IMR-90 (cell line): ENCODE data around the gene RAB8B. TPM values are rescaled to one million over a fixed set of nuclear protein-coding genes. Genes with fewer than 3 reads are reported as not detected.

Experiments
- ATAC-seq: fragments of 200-7000 bp; cut with Tn5 transposase; 2 replicates; pipeline ENCODE4 v1.9.1; 2020; ENCODE audit warnings: low read depth, mild to moderate bottlenecking, moderate library complexity
- BruUV-seq: library from RNA; stranded (reverse); fragments of 400-500 nt; replicated peaks from 2 replicates; lab custom pipeline; 2021; lab: Mats Ljungman, UMichigan
- CTCF ChIA-PET: fragments of 300-600 bp; formaldehyde crosslinking; extraction: SDS; loops from one replicate; lab custom pipeline; 2021; ENCODE audit warnings: antibody characterized with exemption; lab: Yijun Ruan, JAX
- POLR2A ChIA-PET: fragments of 300-600 bp; sonication (Branson Sonifier 250); formaldehyde crosslinking; loops from one replicate; lab custom pipeline; 2022; ENCODE audit warnings: antibody characterized with exemption; ENCODE audit not compliant: unreplicated experiment; lab: Charles Lee
- DNase-seq: peaks from one replicate; pipeline ENCODE4 v3.0.0; 2013
- H2AFZ ChIP-seq: replicated peaks from 2 replicates; pipeline ENCODE3; 2013; ENCODE audit warnings: low read length, mild to moderate bottlenecking; ENCODE audit not compliant: poor library complexity
- H2AK5ac ChIP-seq: 2 replicates; pipeline ENCODE4 v1.6.1; 2013; ENCODE audit warnings: low read depth, low read length, inconsistent platforms
- H2AK9ac ChIP-seq: replicated peaks from 2 replicates; pipeline ENCODE3; 2013; ENCODE audit warnings: mild to moderate bottlenecking, low read depth, low read length, moderate library complexity; ENCODE audit not compliant: poor library complexity
- H2BK120ac ChIP-seq: 2 replicates; pipeline ENCODE4 v1.6.1; 2013; ENCODE audit warnings: low read depth, low read length, inconsistent platforms
- H2BK15ac ChIP-seq: 3 replicates; pipeline ENCODE4 v1.6.1; 2013; ENCODE audit warnings: low read depth, low read length, inconsistent platforms
- H2BK20ac ChIP-seq: 2 replicates; pipeline ENCODE4 v1.6.1; 2013; ENCODE audit warnings: low read depth, mild to moderate bottlenecking, inconsistent platforms, low read length, moderate library complexity
- H2BK5ac ChIP-seq: 2 replicates; pipeline ENCODE4 v1.6.1; 2013; ENCODE audit warnings: mild to moderate bottlenecking, low read depth, low read length, inconsistent platforms; ENCODE audit not compliant: poor library complexity, severe bottlenecking
- H3K14ac ChIP-seq: replicated peaks from 2 replicates; pipeline ENCODE4 v1.6.1; 2013; ENCODE audit warnings: low read depth, low read length, inconsistent platforms
- H3K18ac ChIP-seq: 2 replicates; pipeline ENCODE4 v1.6.1; 2013; ENCODE audit warnings: low read depth, low read length, control low read depth
- H3K23ac ChIP-seq: 2 replicates; pipeline ENCODE4 v1.6.1; 2013; ENCODE audit warnings: low read depth, low read length, inconsistent platforms
- H3K27ac ChIP-seq: 2 replicates; pipeline ENCODE4 v1.5.1; 2013; ENCODE audit warnings: mild to moderate bottlenecking, control low read depth, low read length; ENCODE audit not compliant: insufficient read depth
- H3K27me3 ChIP-seq: 2 replicates; pipeline ENCODE4 v1.6.1; 2013; ENCODE audit warnings: low read length; ENCODE audit not compliant: control insufficient read depth, insufficient read depth
- H3K36me3 ChIP-seq: 2 replicates; pipeline ENCODE4 v1.6.1; 2013; ENCODE audit warnings: low read length, mixed read lengths; ENCODE audit not compliant: control insufficient read depth, insufficient read depth
- H3K4ac ChIP-seq: 2 replicates; pipeline ENCODE4 v1.6.1; 2013; ENCODE audit warnings: low read depth, low read length, inconsistent platforms
- H3K4me1 ChIP-seq: 2 replicates; pipeline ENCODE4 v1.6.1; 2013; ENCODE audit warnings: low read length, mixed read lengths; ENCODE audit not compliant: control insufficient read depth, insufficient read depth
- H3K4me2 ChIP-seq: 2 replicates; pipeline ENCODE4 v1.6.1; 2013; ENCODE audit warnings: low read depth, mild to moderate bottlenecking, control low read depth, low read length, moderate library complexity
- H3K4me3 ChIP-seq: 2 replicates; pipeline ENCODE4 v1.5.1; 2013; ENCODE audit warnings: low read depth, mild to moderate bottlenecking, control low read depth, low read length, moderate library complexity; ENCODE audit not compliant: insufficient read depth
- H3K56ac ChIP-seq: 2 replicates; pipeline ENCODE4 v1.6.1; 2013; ENCODE audit warnings: low read length, inconsistent platforms; ENCODE audit not compliant: insufficient read depth; ENCODE audit errors: extremely low read depth
- H3K79me1 ChIP-seq, 2 experiments: 2 replicates each; pipeline ENCODE4 v1.6.1; 2013; ENCODE audit warnings: low read length in 2 of 2, inconsistent platforms in 1 of 2, low read depth in 1 of 2
- H3K9ac ChIP-seq: 2 replicates; pipeline ENCODE4 v1.6.1; 2013; ENCODE audit warnings: low read depth, low read length, control low read depth
- H3K9me1 ChIP-seq: 2 replicates; pipeline ENCODE4 v1.6.1; 2013; ENCODE audit warnings: low read length, inconsistent platforms; ENCODE audit not compliant: insufficient read depth
- H3K9me3 ChIP-seq: 2 replicates; pipeline ENCODE4 v1.6.1; 2013; ENCODE audit warnings: low read length; ENCODE audit not compliant: control insufficient read depth, insufficient read depth
- H4K20me1 ChIP-seq: 2 replicates; pipeline ENCODE4 v1.6.1; 2013; ENCODE audit warnings: low read length, inconsistent platforms; ENCODE audit not compliant: insufficient read depth
- H4K5ac ChIP-seq: 2 replicates; pipeline ENCODE4 v1.6.1; 2013; ENCODE audit warnings: mild to moderate bottlenecking, low read depth, low read length, control low read depth
- H4K8ac ChIP-seq, 2 experiments: 2 replicates each; pipeline ENCODE4 v1.6.1; 2013; ENCODE audit warnings: low read depth in 2 of 2, low read length in 2 of 2, control low read depth in 1 of 2, inconsistent platforms in 1 of 2
- H4K91ac ChIP-seq: 2 replicates; pipeline ENCODE4 v1.6.1; 2013; ENCODE audit warnings: low read depth, low read length, inconsistent platforms; ENCODE audit not compliant: insufficient read depth
- FOS ChIP-seq: fragments of 150-350 bp; IDR thresholded peaks from 2 replicates; pipeline ENCODE4 v1.6.1; 2016; ENCODE audit warnings: low read depth, low read length
- SMC3 ChIP-seq: fragments of 150-350 bp; IDR thresholded peaks from 2 replicates; pipeline ENCODE4 v1.6.1; 2016; ENCODE audit warnings: low read depth, mild to moderate bottlenecking, antibody characterized with exemption, low read length, moderate library complexity
- WGBS, 2 experiments: methylation state at CpG; one replicate each; pipeline versions ENCODE4 v1.1.5 to v1.1.7; 2013; ENCODE audit warnings: missing lambda C conversion rate in 2 of 2; ENCODE audit not compliant: insufficient read length in 1 of 2; ENCODE audit errors: extremely low coverage in 2 of 2; 5-methylcytosine and 5-hydroxymethylcytosine counted together
- dilution Hi-C: fragments of 300-500 bp; cut with HindIII; formaldehyde crosslinking; loops from one replicate; pipeline ENCODE4 v1.14.3; 2018; ENCODE audit warnings: low sequenced_read_pairs; ENCODE audit not compliant: unreplicated experiment
- in situ Hi-C: fragments of 300-500 bp; cut with MboI; formaldehyde crosslinking; loops from 3 replicates; pipeline ENCODE4 v1.14.3; 2019; ENCODE audit warnings: low sequenced_read_pairs, inconsistent platforms, mixed read lengths
- intact Hi-C: fragments of 100-400 bp; cut with micrococcal nuclease; formaldehyde crosslinking; loops from 2 replicates; pipeline ENCODE4 v1.10.0; 2022
- polyA plus RNA-seq, 3 experiments: library from polyadenylated mRNA; depleted of rRNA; stranded (reverse); fragments of >200 nt; gene quantifications; 2 replicates each; pipeline ENCODE4 v1.2.3, GENCODE V29; 2012; ENCODE audit warnings: low replicate concordance in 1 of 3
- total RNA-seq: library from RNA; depleted of rRNA; stranded (reverse); fragments of >200 nt; gene quantifications from 2 replicates; pipeline ENCODE4 v1.2.3, GENCODE V29; 2012
- TF ChIP-seq, protein P1 (sequence below): fragments of 150-350 bp; IDR thresholded peaks from 2 replicates; pipeline ENCODE4 v1.6.1; 2017; ENCODE audit warnings: mild to moderate bottlenecking, antibody characterized with exemption, low read length, low read depth

RAB8B gene
- total and polyA plus RNA-seq, 2 of the 4 experiments (the other 2 are of a cell fraction) = 19.4 to 29.4 TPM

GRCh38 chr15:63256433-63257274 lies 67.2 kb downstream of the RAB8B start:
- no peak overlapping the region; the same call in 1 of the 2 replicates for H3K18ac ChIP-seq
- H4K91ac ChIP-seq = no peak overlapping the region
- no peak overlapping the region for H2AFZ ChIP-seq
- no peak overlapping the region for H2AK9ac ChIP-seq
- H3K9me1 ChIP-seq = peaks cover 4% of the 10 kb centered on the region; the same call in 1 of the 2 replicates
- no peak overlapping the region for H3K14ac ChIP-seq
- in situ Hi-C loops = no loop called here
- no peak overlapping the region for H3K4ac ChIP-seq
- ATAC-seq = peak; percentile 82
- no peaks in the 10 kb centered on the region for H3K9me3 ChIP-seq
- peaks cover 5% of the 10 kb centered on the region for H3K4me1 ChIP-seq
- ChIA-PET POLR2A (no interaction called here), CTCF (interaction anchor here (0.7 kb wide), 1 partner anchor 9 kb away, joined by 3 read pairs; no protein-coding TSS in a partner anchor)
- intact Hi-C loops = loop anchor here (5.0 kb wide), 1 partner anchor 99 kb away; the partner anchor contains the start of gene RPS27L
- H2AK5ac ChIP-seq = no peak overlapping the region
- H3K27me3 ChIP-seq = no peaks in the 10 kb centered on the region
- H2BK5ac ChIP-seq = peak overlapping the region; percentile 60
- DNase-seq = peak; percentile 84
- H3K27ac ChIP-seq = no peak overlapping the region
- H2BK120ac ChIP-seq = no peak overlapping the region
- H3K79me1 ChIP-seq = peaks cover 16 to 23% of the 10 kb centered on the region in 2 experiments; a peak in 3 of 4 replicates
- H3K9ac ChIP-seq = no peak overlapping the region
- H3K4me2 ChIP-seq = peak overlapping the region; percentile 18; the same call in 1 of the 2 replicates
- H4K8ac ChIP-seq = no peak overlapping the region
- H3K36me3 ChIP-seq = peaks cover 16% of the 10 kb centered on the region
- dilution Hi-C loops = no loop called here
- no peak overlapping the region for H3K4me3 ChIP-seq
- no TSS peak for BruUV-seq
- H2BK20ac ChIP-seq = no peak overlapping the region
- H2BK15ac ChIP-seq = no peak overlapping the region
- H3K56ac ChIP-seq = no peak overlapping the region
- H3K23ac ChIP-seq = no peak overlapping the region
- no peaks in the 10 kb centered on the region for H4K20me1 ChIP-seq
- WGBS, 2 experiments = no CpG with 5 or more reads among the region's 5 CpGs
- TF ChIP-seq, protein P1, sequence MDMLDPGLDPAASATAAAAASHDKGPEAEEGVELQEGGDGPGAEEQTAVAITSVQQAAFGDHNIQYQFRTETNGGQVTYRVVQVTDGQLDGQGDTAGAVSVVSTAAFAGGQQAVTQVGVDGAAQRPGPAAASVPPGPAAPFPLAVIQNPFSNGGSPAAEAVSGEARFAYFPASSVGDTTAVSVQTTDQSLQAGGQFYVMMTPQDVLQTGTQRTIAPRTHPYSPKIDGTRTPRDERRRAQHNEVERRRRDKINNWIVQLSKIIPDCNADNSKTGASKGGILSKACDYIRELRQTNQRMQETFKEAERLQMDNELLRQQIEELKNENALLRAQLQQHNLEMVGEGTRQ = no peak
- peak; percentile 73; the same call in 1 of the 2 replicates for TF ChIP-seq FOS
- no peak for TF ChIP-seq SMC3
- no peak overlapping the region for H4K5ac ChIP-seq
